Activated naive CD4-positive, alpha-beta T cell treated with anti-CD3 and anti-CD28 coated beads, Interleukin-2, amount 50 U/mL, for 24 hours (primary cell): ENCODE measurements around the gene RAP1GAP.

Source experiments
- H3K27ac Mint-ChIP-seq: one replicate; pipeline ENCODE4 v1.8.0; 2021; ENCODE audit warnings: mild to moderate bottlenecking, mixed read lengths
- H3K27me3 Mint-ChIP-seq: one replicate; pipeline ENCODE4 v1.8.0; 2021; ENCODE audit warnings: mixed read lengths
- H3K36me3 Mint-ChIP-seq: one replicate; pipeline ENCODE4 v1.8.0; 2021; ENCODE audit warnings: mixed read lengths
- H3K4me1 Mint-ChIP-seq: one replicate; pipeline ENCODE4 v1.8.0; 2021; ENCODE audit warnings: mixed read lengths
- H3K4me3 Mint-ChIP-seq: one replicate; pipeline ENCODE4 v1.8.0; 2021; ENCODE audit warnings: mild to moderate bottlenecking, mixed read lengths
- H3K9me3 Mint-ChIP-seq: one replicate; pipeline ENCODE4 v1.8.0; 2021; ENCODE audit warnings: mixed read lengths

The RAP1GAP gene

DNA sequence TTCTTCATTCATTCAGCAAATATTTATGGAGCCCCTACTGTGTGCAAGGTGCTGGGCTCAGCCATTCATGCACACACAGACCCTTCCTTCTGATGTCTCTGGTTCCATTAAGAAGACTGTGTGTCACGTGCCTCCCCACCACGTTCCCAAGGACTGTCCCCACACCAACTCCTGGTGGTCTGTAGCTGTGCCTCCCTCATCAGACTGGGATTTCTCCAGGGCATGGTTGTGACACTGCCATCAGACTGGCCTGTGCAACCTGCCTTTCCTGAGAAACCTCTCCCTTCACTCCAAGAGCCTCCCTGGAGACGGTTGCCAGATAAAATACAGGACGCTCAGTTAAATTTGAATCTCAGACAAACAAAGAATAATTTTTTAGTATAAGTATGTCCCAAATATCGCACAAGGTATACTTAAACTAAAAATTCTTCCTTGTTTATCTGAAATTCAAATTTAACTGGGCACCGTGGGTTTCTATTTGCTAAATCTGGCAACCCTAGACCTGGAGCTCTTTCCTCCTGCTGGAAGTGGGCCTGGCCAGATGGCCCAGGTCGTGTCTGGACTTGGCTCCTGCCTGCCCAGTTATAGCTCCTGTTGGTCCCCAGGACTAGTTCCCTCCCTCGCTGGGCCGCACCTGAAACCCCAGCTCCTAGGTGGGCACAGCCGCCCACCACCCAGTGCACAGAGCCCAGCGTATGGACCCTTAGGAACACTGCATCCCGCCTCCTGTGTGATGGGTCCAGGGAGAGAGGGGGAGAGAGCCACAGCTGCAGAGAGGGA lies 76.9 kb downstream of the RAP1GAP start:
- Mint-ChIP-seq H3K27ac (no peak overlapping the region), H3K36me3 (no peaks in the 10 kb centered on the region), H3K9me3 (no peaks in the 10 kb centered on the region), H3K27me3 (peaks cover 4% of the 10 kb centered on the region), H3K4me3 (no peak overlapping the region), H3K4me1 (no peaks in the 10 kb centered on the region)

DNA sequence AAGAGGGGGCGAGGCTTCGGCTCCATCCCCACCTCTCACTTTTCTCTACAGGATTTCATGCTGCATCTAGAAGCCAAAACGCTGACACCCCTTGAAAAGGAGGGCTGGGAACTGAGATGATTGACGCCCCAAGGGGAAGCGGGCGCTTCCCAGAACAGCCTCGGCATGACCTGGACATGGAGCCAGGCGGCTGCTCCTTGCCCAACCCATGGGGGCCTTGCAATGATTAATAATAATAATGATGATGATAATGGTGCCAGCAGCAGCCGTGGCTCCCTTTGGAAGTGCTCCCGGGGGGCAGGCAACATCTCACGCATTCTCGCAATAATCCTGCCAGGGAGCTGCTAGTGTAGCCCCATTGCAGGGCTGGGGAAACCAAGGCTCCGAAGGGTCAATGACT lies 78.2 kb downstream of the RAP1GAP start:
- H3K36me3 Mint-ChIP-seq, result no peaks in the 10 kb centered on the region
- H3K9me3 Mint-ChIP-seq, result no peaks in the 10 kb centered on the region
- H3K4me1 Mint-ChIP-seq, result no peaks in the 10 kb centered on the region
- H3K4me3 Mint-ChIP-seq, result no peak overlapping the region
- H3K27ac Mint-ChIP-seq, result no peak overlapping the region
- H3K27me3 Mint-ChIP-seq, result peaks cover 4% of the 10 kb centered on the region

DNA sequence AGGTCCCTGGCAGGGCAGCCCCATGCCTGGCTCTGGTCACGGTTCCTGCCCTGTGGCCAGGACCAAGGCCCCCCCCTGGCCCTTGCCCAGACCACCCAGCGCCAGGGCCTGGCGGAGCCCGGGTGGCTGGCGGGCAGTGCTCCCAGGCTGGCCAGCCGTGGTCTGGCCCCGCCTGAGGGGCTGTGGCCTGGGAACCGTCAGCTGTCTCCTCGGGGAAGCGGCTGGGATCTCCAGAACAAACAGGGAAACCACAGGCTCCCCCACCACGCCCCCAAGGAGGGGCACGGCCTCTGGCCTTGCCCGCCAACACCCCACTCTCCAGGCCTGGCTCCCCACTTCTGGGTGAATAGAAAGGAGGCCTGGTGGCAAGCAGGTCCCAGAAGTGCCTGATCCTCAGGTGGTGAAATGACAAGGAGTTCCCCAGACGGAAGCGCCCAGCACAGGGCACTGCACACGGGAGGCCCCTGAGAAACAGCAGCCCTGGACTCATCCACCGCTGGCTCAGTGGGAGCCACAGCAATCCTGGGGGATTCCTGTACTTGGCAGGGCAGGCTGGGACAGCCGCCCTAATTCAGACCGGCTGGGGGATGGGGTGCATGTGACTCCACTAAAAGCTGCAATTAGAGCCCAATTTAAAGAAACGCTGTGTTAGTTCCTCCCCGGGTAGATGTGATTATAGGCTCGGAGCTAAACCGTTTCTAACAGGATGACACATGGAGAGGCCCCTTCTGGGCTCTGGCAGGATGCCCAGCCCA lies 78.9 kb downstream of the RAP1GAP start:
- no peak overlapping the region for H3K27ac Mint-ChIP-seq
- H3K27me3 Mint-ChIP-seq, result peaks cover 4% of the 10 kb centered on the region
- no peaks in the 10 kb centered on the region for H3K9me3 Mint-ChIP-seq
- H3K4me1 Mint-ChIP-seq, result no peaks in the 10 kb centered on the region
- no peaks in the 10 kb centered on the region for H3K36me3 Mint-ChIP-seq
- H3K4me3 Mint-ChIP-seq, result no peak overlapping the region

DNA sequence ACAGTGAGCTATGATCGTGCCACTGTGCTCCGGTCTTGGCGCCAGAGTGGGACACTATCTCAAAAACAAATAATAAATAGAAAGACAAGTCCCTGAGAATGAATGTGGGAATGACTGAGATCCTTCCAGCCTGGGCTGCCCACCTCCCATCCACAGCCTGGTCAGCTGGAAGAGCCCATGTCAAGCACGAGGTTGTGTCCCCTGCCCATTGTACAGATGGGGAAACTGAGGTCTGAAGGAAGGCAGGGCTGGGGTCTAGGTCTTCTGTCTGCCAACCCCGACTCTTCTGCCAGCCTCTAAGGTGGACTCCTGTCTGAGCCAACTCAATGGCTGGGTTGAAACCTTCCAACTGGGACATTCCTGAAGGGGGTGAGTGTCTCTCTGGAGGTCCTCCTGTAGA lies 79.5 kb downstream of the RAP1GAP start:
- Mint-ChIP-seq H3K27ac (no peak overlapping the region), H3K4me1 (no peaks in the 10 kb centered on the region), H3K36me3 (no peaks in the 10 kb centered on the region), H3K4me3 (no peak overlapping the region), H3K27me3 (peaks cover 6% of the 10 kb centered on the region), H3K9me3 (no peaks in the 10 kb centered on the region)

DNA sequence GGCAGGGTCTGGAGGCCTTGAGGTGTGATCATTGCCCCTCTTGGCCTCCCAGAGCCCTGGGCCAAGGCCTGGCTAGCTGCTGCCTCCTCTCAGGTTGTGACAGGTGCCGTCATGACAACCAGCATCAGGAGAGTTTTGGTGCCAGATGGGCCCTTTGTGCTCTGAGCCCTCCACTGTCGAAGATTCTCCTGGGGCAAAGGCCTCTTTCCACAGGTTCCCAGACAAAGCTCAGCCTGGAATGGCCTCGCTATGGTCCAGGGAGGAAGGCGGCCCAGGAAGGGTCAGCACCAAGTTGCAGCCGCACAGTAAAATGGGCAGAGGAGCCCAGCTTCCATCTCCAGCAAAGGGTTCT lies 81.6 kb downstream of the RAP1GAP start:
- no peaks in the 10 kb centered on the region for H3K4me1 Mint-ChIP-seq
- H3K27me3 Mint-ChIP-seq, result peaks cover 5% of the 10 kb centered on the region
- H3K9me3 Mint-ChIP-seq, result no peaks in the 10 kb centered on the region
- no peak overlapping the region for H3K4me3 Mint-ChIP-seq
- H3K36me3 Mint-ChIP-seq, result no peaks in the 10 kb centered on the region
- no peak overlapping the region for H3K27ac Mint-ChIP-seq

DNA sequence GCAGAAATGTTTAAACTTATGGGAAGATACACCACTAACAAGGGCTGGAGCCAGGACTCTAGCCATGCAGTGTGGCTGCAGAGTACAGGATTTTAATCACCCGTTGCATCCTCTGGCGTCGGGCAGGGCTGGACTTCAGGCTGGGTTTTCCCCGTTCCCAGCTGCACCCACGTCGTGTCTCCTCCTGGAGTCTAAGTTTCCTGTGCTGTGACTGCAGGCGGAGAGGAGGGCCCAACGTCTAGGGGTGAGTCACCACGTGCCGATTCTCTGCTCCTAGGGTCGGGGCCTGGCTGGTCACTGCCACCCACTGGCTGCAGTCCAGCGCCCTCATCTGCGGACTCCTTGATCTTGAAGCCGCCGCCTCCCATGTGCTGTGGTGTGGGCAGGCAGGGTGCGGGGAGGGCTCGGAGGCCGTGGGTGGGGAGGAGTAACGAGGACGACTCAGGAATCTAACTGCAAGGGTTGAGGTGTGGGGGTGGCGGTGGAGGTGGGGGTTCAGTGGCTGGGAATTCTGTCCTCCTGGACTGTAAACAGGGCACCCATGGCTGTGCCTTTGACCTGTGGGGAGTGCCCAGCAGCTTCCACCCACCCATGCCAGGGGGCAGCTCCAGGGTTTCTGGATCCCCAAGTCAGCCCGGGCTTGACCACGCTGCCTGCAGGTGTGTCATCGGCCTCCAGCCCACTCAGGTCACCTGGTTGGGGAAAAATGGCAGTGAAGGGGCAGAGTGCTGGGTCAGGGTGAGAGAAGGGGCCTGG lies 82.1 kb downstream of the RAP1GAP start:
- Mint-ChIP-seq H3K9me3 (no peaks in the 10 kb centered on the region), H3K36me3 (no peaks in the 10 kb centered on the region), H3K27me3 (peaks cover 4% of the 10 kb centered on the region), H3K4me3 (no peak overlapping the region), H3K4me1 (no peaks in the 10 kb centered on the region), H3K27ac (no peak overlapping the region)

DNA sequence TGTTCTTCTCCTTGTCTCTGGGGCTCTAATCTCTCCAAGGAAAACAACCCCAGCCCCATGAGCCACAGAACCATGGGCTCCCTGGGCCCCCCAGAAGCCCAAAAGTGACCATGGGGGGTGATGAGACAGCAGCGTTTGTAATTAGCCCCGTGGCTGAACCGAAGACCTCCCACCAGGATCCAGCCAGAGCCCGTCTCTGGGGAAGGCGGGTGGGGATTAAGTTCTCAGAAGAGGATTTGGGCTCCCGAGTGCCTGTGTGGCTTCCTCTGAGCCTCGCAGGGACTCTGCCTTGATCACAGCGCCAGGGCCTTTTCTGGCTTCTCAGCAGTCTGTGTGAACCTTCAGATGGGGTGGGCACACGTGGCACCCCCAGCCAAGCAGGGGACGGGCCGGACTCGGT lies 82.9 kb downstream of the RAP1GAP start:
- Mint-ChIP-seq H3K36me3 (no peaks in the 10 kb centered on the region), H3K4me1 (no peaks in the 10 kb centered on the region), H3K9me3 (no peaks in the 10 kb centered on the region), H3K27me3 (peaks cover 4% of the 10 kb centered on the region), H3K4me3 (no peak overlapping the region), H3K27ac (no peak overlapping the region)

DNA sequence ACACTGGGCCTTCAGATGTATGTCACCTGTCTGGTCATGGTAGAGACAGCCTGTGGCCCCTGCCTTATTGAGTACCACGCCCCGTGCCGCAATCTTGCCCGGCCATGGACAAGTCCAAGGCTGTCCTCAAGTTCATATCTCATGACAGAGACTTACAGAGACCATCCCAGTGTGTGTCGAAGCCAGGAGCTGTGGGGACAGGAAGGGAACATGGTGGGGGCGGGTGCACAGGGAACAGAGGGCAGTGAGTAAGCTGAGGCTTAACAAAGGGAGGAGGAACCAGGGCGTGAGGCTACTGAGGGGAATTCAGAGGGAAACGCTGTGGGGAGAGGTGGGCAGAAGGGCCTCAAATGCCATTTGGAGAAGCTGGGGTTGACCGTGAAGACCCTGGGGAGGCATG lies 84.1 kb downstream of the RAP1GAP start:
- no peaks in the 10 kb centered on the region for H3K4me1 Mint-ChIP-seq
- no peaks in the 10 kb centered on the region for H3K36me3 Mint-ChIP-seq
- H3K27ac Mint-ChIP-seq, result no peak overlapping the region
- no peak overlapping the region for H3K4me3 Mint-ChIP-seq
- H3K9me3 Mint-ChIP-seq, result no peaks in the 10 kb centered on the region
- peaks cover 4% of the 10 kb centered on the region for H3K27me3 Mint-ChIP-seq

DNA sequence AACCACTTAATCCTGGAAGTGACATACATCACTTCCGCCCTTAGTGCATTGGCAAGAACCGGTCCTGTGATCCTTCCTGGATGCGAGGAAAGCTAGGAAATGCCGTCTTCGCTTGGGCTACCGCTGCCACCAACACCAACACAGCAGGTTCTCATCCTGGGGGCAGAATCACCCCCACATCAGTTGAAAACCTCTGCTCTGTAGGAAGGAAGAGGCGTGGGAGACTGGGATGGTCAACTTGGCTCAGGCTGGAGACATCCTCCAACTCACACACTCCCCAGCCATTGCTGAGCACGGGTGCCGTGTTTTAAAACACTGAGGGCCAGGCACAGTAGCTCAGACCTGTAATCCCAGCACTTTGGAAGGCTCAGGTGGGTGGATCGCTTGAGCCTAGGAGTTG lies 85.1 kb downstream of the RAP1GAP start:
- Mint-ChIP-seq H3K4me3 (no peak overlapping the region), H3K4me1 (no peaks in the 10 kb centered on the region), H3K9me3 (no peaks in the 10 kb centered on the region), H3K27ac (no peak overlapping the region), H3K27me3 (peaks cover 4% of the 10 kb centered on the region), H3K36me3 (no peaks in the 10 kb centered on the region)

DNA sequence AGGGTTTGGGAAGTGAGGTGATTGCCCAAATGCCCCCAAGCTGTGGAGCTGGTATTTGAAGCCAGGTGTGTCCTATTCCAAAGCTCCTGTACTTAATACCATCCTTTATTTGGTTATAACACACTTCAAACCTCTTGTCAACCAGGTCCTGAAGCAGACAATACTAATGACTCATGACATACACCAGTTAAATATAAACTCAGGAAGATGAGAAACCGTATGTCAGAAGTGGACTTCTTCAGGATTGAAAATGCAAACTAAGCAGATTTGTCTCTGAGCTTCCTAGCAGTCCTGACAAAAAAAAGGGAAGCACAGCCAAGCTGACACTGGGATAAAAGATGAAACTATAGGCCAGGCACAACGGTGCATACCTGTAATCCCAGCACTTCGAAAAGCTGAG lies 89.4 kb downstream of the RAP1GAP start:
- H3K36me3 Mint-ChIP-seq, result no peaks in the 10 kb centered on the region
- H3K27ac Mint-ChIP-seq, result no peak overlapping the region
- peaks cover 2% of the 10 kb centered on the region for H3K27me3 Mint-ChIP-seq
- H3K4me3 Mint-ChIP-seq, result no peak overlapping the region
- no peaks in the 10 kb centered on the region for H3K4me1 Mint-ChIP-seq
- no peaks in the 10 kb centered on the region for H3K9me3 Mint-ChIP-seq

DNA sequence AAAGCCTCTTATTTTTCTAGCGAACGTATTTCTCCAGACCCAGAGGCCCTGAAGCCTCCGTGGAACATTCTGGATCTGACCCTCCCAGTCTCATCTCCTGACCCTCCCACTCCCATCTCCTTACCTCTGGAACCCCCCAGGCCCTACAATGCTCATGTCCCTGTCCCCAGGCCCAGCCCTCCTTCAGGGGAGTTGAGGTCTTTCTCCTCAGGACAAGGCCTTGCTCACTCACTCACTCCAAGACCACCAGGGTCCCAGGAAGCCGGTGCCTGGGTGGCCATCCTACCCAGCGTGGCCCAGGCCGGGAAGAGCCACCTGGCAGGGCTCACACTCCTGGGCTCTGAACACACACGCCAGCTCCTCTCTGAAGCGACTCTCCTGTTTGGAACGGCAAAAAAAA lies 91.2 kb downstream of the RAP1GAP start:
- H3K36me3 Mint-ChIP-seq, result no peaks in the 10 kb centered on the region
- H3K27me3 Mint-ChIP-seq, result peaks cover 3% of the 10 kb centered on the region
- no peak overlapping the region for H3K4me3 Mint-ChIP-seq
- H3K4me1 Mint-ChIP-seq, result no peaks in the 10 kb centered on the region
- peak overlapping the region; percentile 12 for H3K27ac Mint-ChIP-seq
- no peaks in the 10 kb centered on the region for H3K9me3 Mint-ChIP-seq

DNA sequence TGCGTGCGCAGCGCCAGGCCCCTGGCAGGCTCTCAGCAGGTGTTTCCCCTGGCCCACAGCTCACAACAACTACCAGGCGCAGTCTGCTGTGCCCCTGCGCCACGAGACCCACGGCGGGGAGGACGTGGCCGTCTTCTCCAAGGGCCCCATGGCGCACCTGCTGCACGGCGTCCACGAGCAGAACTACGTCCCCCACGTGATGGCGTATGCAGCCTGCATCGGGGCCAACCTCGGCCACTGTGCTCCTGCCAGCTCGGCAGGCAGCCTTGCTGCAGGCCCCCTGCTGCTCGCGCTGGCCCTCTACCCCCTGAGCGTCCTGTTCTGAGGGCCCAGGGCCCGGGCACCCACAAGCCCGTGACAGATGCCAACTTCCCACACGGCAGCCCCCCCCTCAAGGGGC lies 91.8 kb downstream of the RAP1GAP start:
- no peaks in the 10 kb centered on the region for H3K36me3 Mint-ChIP-seq
- no peak overlapping the region for H3K4me3 Mint-ChIP-seq
- H3K4me1 Mint-ChIP-seq, result no peaks in the 10 kb centered on the region
- peaks cover 1% of the 10 kb centered on the region for H3K27me3 Mint-ChIP-seq
- no peaks in the 10 kb centered on the region for H3K9me3 Mint-ChIP-seq
- H3K27ac Mint-ChIP-seq, result no peak overlapping the region

DNA sequence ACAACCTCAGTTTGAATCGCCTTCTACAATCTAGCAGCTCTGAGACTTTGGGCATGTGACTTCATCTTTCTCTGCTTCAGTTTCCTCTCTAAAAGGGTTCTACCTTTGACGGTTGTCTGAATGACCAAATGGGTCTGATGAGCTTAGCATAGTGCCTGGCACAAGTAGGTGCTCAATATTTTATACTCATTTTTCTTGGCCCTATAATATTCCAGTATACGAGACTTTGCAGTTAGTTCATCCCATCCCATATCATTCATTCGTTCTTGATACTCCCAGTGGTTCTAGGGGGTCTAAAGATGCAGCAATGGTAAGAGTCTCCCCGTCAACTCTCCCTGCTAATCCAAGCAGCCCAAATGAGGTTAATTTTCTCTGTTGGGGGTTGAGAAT lies 92.4 kb downstream of the RAP1GAP start:
- Mint-ChIP-seq H3K4me3 (no peak overlapping the region), H3K27me3 (peaks cover 1% of the 10 kb centered on the region), H3K4me1 (no peaks in the 10 kb centered on the region), H3K9me3 (no peaks in the 10 kb centered on the region), H3K27ac (no peak overlapping the region), H3K36me3 (no peaks in the 10 kb centered on the region)

DNA sequence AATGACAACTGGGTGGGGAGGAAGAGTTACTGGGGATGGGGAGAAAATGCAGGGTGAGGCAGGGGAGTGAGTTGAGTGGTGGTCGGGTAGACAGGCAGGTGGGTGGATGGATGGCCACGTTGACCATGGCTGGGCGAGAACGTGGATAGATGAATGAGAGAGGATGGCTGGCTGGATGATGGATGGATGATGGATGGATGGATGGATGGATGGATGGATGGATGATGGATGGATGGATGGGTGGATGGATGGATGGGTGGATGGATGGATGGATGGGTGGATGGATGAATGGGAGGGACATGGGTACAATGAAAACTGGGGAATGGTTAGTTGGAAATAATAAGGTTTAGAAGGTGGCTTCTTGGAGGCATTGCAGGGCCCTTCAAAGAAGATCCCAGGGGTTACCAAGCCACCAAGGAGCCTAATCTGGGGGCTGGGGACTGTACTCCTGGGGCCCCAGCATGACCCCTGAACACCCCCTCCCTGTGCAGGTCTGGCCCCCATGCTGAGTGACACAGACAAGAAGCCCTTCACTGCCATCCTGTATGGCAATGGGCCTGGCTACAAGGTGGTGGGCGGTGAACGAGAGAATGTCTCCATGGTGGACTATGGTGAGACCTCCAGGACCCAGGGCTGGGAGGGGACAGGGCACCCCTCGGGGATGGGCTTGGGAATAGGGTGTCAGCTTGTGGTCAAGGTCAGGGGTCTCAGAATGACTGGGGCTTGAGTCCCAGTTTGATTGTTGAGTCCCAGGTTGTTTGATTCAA lies 92.9 kb downstream of the RAP1GAP start:
- H3K4me1 Mint-ChIP-seq, result no peaks in the 10 kb centered on the region
- H3K27me3 Mint-ChIP-seq, result peaks cover 1% of the 10 kb centered on the region

DNA sequence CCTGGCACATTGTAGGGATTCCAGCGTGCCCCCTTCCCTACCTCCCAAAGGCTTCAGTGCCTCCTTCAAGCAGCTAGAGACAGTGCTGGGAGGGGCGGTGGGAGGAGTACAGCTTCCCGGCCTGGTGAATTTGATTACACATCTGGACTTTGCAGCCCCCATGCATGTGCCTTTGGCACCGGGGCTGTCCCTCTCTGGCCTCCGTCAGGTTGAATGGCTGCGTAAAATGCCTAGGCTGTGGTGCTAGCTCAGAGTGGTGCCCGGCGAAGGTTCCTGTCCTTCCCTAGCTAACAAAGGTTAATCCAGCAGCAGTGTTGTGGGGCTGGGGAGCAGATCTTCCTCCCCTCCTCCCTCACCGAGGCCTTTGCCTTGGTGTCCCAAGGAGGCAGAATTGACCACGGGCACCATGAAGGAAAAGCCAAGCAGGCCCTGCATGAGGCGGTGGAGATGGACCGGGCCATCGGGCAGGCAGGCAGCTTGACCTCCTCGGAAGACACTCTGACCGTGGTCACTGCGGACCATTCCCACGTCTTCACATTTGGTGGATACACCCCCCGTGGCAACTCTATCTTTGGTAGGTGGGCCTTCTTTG lies 93.7 kb downstream of the RAP1GAP start:
- Mint-ChIP-seq H3K36me3 (no peaks in the 10 kb centered on the region), H3K9me3 (no peaks in the 10 kb centered on the region), H3K4me3 (no peak overlapping the region), H3K27me3 (peaks cover 1% of the 10 kb centered on the region), H3K27ac (no peak overlapping the region), H3K4me1 (no peaks in the 10 kb centered on the region)

More for the DNA sequence above, 92.9 kb downstream of the RAP1GAP start:
- Mint-ChIP-seq H3K36me3 (no peaks in the 10 kb centered on the region), H3K4me3 (no peak overlapping the region), H3K9me3 (no peaks in the 10 kb centered on the region), H3K27ac (no peak overlapping the region)
